SK-N-MC (cell line): ENCODE measurements around the gene NRTN.

ENCODE experiments used
- EZH2 ChIP-seq: fragments of 200-600 bp; sonication (generic); IDR thresholded peaks from one replicate; pipeline ENCODE4 v1.6.1; 2017; ENCODE audit warnings: antibody characterized with exemption
- POLR2AphosphoS5 ChIP-seq: IDR thresholded peaks from 2 replicates; pipeline ENCODE4 v1.6.1; 2012; ENCODE audit warnings: mild to moderate bottlenecking, low read depth, low read length, borderline replicate concordance

DNA sequence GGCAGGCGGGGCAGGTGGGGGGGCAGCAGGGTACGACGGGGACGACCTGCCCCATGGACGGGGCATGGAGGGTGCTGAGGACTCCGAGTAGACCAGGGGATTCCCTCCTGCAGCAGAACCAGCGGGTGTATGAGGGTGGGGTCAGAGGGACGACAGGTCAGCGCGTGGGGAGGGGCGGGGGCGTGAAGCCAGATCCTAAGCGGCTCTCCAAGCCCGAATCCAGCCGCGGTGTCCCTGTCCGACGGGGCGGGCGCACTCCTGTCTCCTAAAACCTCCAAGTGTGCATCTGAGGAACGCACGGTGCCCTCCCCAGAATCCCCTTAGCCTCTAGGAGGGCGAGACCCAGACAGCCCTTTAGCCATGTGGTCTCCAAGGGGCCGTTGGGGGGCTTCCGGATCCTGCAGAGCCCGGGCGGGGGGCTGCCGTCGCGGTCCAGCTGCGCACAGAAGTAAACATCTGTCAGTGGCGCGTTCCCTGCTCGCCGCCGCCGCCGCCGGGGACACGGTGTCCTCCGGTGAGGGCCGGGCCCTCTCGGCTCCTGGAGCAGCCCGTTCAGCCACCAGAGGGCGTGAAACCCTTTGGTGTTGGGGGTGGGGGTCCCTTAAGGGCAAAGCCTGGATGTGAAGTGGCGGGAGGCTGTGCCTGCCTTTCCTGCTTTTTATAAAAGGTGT is 730 bp downstream of the NRTN start:
- TF ChIP-seq EZH2 (no peak), POLR2AphosphoS5 (no peak)
